Endodermal cell (in vitro differentiated cells): ENCODE measurements around the gene UBE2H. TPM values are rescaled to one million over a fixed set of nuclear protein-coding genes. Genes with fewer than 3 reads are reported as not detected.

Experiments used
- DNase-seq: peaks from one replicate; pipeline ENCODE4 v3.0.0-alpha.2; 2017
- H3K27ac ChIP-seq: 2 replicates; pipeline ENCODE4 v1.5.1; 2013; ENCODE audit warnings: mild to moderate bottlenecking, low read depth, low read length, moderate library complexity
- H3K27me3 ChIP-seq: 2 replicates; pipeline ENCODE4 v1.6.1; 2013; ENCODE audit warnings: mild to moderate bottlenecking, low read length, moderate library complexity; ENCODE audit not compliant: insufficient read depth, control insufficient read depth, poor library complexity, severe bottlenecking
- H3K36me3 ChIP-seq: 2 replicates; pipeline ENCODE4 v1.7.0; 2013; ENCODE audit warnings: mild to moderate bottlenecking, low read length, moderate library complexity; ENCODE audit not compliant: control insufficient read depth, insufficient read depth
- H3K4me1 ChIP-seq: one replicate; pipeline ENCODE4 v1.7.0; 2013; ENCODE audit warnings: low read length; ENCODE audit not compliant: control insufficient read depth, insufficient read depth
- H3K4me3 ChIP-seq: 2 replicates; pipeline ENCODE4 v1.5.1; 2013; ENCODE audit warnings: mild to moderate bottlenecking, low read length, moderate library complexity
- H3K9ac ChIP-seq: 2 replicates; pipeline ENCODE4 v1.6.1; 2013; ENCODE audit warnings: mild to moderate bottlenecking, low read length, moderate library complexity; ENCODE audit not compliant: poor library complexity, severe bottlenecking; ENCODE audit errors: extremely low read depth
- H3K9me3 ChIP-seq: 2 replicates; pipeline ENCODE4 v1.6.1; 2013; ENCODE audit warnings: mild to moderate bottlenecking, low read length, moderate library complexity; ENCODE audit not compliant: control insufficient read depth
- H3K27ac Mint-ChIP-seq: 2 replicates; pipeline ENCODE4 v1.8.0; 2020; ENCODE audit warnings: mixed read lengths
- H3K27me3 Mint-ChIP-seq: 2 replicates; pipeline ENCODE4 v1.8.0; 2021; ENCODE audit warnings: mild to moderate bottlenecking, mixed read lengths; ENCODE audit not compliant: insufficient read depth
- H3K36me3 Mint-ChIP-seq: 2 replicates; pipeline ENCODE4 v1.8.0; 2020; ENCODE audit warnings: low read depth, mixed read lengths
- H3K4me1 Mint-ChIP-seq: 2 replicates; pipeline ENCODE4 v1.8.0; 2020; ENCODE audit warnings: mixed read lengths
- H3K4me3 Mint-ChIP-seq: 2 replicates; pipeline ENCODE4 v1.8.0; 2020; ENCODE audit warnings: mild to moderate bottlenecking, moderate library complexity, mixed read lengths
- H3K9me3 Mint-ChIP-seq: 2 replicates; pipeline ENCODE4 v1.8.0; 2020; ENCODE audit warnings: mild to moderate bottlenecking, mixed read lengths
- WGBS, 2 experiments: methylation state at CpG; one replicate each; pipeline versions ENCODE4 v1.1.5 to v1.1.7; 2013; ENCODE audit warnings: missing lambda C conversion rate in 2 of 2, mixed read lengths in 1 of 2; ENCODE audit not compliant: insufficient coverage in 1 of 2, insufficient read length in 1 of 2; 5-methylcytosine and 5-hydroxymethylcytosine counted together
- total RNA-seq, 2 donors: library from RNA; stranded (reverse); fragmentation: NEBNext Ultra II Directional in 1 of 2; extraction: Animal tissue kit (Norgen Biotek cat#: 25700) in 1 of 2; gene quantifications; 2 replicates in 1 of 2; 3 replicates in 1 of 2; pipeline ENCODE4 v1.2.1, GENCODE V29; 2021
- TF ChIP-seq, protein P1 (sequence below): fragments of 200-600 bp; sonication (generic); conservative IDR thresholded peaks from 2 replicates; pipeline ENCODE4 v1.5.0; 2021; ENCODE audit warnings: antibody characterized with exemption, mild to moderate bottlenecking

UBE2H gene
- total RNA-seq, 2 donors from 2014 or later = 74.5 to 74.7 TPM

DNA sequence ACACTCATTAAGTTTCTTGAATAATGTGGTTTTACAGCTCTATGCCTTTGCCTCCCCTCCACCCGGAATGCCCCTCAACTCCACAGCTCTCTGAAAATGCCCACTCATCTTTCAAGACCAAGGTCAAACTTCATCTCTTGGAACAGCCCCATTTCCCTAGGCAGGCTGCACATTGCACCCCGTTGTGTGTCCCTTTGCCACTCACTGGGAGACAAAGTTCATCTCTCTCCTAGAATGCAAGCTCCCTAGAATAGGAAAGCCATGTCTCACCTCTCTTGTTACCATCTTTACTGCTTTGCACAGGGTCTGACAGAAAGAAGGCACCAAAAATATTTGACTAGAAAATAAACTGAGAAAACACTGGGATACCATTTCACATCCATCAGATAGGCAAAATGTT lies 33.3 kb downstream of the UBE2H start:
- Mint-ChIP-seq H3K27ac (no peak overlapping the region), H3K27me3 (no peaks in the 10 kb centered on the region), H3K4me3 (no peak overlapping the region), H3K9me3 (no peaks in the 10 kb centered on the region), H3K4me1 (peaks cover 18% of the 10 kb centered on the region), H3K36me3 (peaks cover 49% of the 10 kb centered on the region)
- TF ChIP-seq, protein P1, sequence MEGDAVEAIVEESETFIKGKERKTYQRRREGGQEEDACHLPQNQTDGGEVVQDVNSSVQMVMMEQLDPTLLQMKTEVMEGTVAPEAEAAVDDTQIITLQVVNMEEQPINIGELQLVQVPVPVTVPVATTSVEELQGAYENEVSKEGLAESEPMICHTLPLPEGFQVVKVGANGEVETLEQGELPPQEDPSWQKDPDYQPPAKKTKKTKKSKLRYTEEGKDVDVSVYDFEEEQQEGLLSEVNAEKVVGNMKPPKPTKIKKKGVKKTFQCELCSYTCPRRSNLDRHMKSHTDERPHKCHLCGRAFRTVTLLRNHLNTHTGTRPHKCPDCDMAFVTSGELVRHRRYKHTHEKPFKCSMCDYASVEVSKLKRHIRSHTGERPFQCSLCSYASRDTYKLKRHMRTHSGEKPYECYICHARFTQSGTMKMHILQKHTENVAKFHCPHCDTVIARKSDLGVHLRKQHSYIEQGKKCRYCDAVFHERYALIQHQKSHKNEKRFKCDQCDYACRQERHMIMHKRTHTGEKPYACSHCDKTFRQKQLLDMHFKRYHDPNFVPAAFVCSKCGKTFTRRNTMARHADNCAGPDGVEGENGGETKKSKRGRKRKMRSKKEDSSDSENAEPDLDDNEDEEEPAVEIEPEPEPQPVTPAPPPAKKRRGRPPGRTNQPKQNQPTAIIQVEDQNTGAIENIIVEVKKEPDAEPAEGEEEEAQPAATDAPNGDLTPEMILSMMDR = no peak
- H3K4me1 ChIP-seq = peaks cover 5% of the 10 kb centered on the region
- H3K27me3 ChIP-seq = no peaks in the 10 kb centered on the region
- H3K36me3 ChIP-seq = peaks cover 24% of the 10 kb centered on the region
- DNase-seq = no peak
- H3K27ac ChIP-seq = no peak overlapping the region
- 88% methylated on average over 2 of the region's 2 CpGs; no CpG with 5 or more reads in 1 of the 2 experiments for WGBS, 2 experiments
- no peaks in the 10 kb centered on the region for H3K9me3 ChIP-seq
- no peak overlapping the region for H3K9ac ChIP-seq
- no peak overlapping the region for H3K4me3 ChIP-seq

DNA sequence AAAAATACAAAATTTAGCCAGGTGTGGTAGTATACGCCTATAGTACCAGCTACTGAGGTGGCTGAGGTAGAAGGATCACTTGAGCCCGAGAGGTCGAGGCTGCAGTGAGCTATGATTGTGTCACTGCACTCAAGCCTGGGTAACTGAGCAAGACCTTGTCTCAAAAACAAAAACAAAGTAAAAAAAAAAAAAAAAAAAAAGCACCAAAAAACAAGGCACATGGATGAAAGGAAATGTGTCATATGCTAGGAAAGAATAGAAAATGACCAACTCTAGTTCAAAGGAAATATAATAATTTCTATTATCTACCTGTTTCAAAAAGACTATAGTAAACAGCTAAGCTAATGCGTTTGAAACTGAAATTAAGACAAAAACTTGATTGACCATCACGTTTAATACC lies 33.8 kb downstream of the UBE2H start:
- TF ChIP-seq, protein P1 = no peak
- Mint-ChIP-seq H3K27me3 (no peaks in the 10 kb centered on the region), H3K27ac (no peak overlapping the region), H3K9me3 (no peaks in the 10 kb centered on the region), H3K4me3 (no peak overlapping the region), H3K4me1 (peaks cover 21% of the 10 kb centered on the region), H3K36me3 (peaks cover 49% of the 10 kb centered on the region)
- 94 to 100% methylated on average over 2 to 5 of the region's 5 CpGs for WGBS, 2 experiments
- H3K27ac ChIP-seq = no peak overlapping the region
- H3K36me3 ChIP-seq = peaks cover 20% of the 10 kb centered on the region
- H3K27me3 ChIP-seq = no peaks in the 10 kb centered on the region
- H3K9ac ChIP-seq = no peak overlapping the region
- H3K9me3 ChIP-seq = no peaks in the 10 kb centered on the region
- H3K4me3 ChIP-seq = no peak overlapping the region
- DNase-seq = no peak
- H3K4me1 ChIP-seq = peaks cover 5% of the 10 kb centered on the region

DNA sequence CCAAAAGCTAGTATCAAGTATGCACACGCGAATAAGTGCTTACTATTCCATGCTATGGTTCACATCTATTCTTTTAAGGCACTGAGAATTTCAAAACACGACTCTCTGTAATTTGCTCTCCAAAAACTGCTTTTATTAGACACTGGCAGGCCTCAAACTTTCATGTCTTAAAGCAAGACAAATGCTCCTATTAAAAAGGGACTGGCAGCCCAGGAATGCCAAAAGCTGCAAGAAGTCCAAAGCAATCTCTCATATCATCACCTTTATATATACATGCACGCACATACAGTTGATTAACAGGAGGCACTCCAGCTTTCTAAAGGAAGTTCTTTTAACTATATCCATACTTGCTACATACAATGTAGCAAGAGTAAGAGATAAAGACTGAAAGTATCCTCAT lies 34.8 kb downstream of the UBE2H start:
- peaks cover 20% of the 10 kb centered on the region for H3K36me3 ChIP-seq
- peaks cover 47% of the 10 kb centered on the region for H3K36me3 Mint-ChIP-seq
- TF ChIP-seq, protein P1 = no peak
- H3K4me3 Mint-ChIP-seq = no peak overlapping the region
- no peak overlapping the region for H3K4me3 ChIP-seq
- H3K9ac ChIP-seq = no peak overlapping the region
- no peak overlapping the region for H3K27ac Mint-ChIP-seq
- no peaks in the 10 kb centered on the region for H3K9me3 Mint-ChIP-seq
- no peaks in the 10 kb centered on the region for H3K9me3 ChIP-seq
- no peak for DNase-seq
- H3K27me3 Mint-ChIP-seq = no peaks in the 10 kb centered on the region
- no peaks in the 10 kb centered on the region for H3K27me3 ChIP-seq
- H3K4me1 ChIP-seq = peaks cover 5% of the 10 kb centered on the region
- H3K4me1 Mint-ChIP-seq = peaks cover 24% of the 10 kb centered on the region
- H3K27ac ChIP-seq = no peak overlapping the region
- WGBS, 2 experiments = 93 to 96% methylated on average over 3 to 4 of the region's 4 CpGs
